HG03460 (cell line): ENCODE results near the gene HPCA.

Source experiments
- ATAC-seq: cut with Tn5 transposase; IDR thresholded peaks from one replicate; pipeline ENCODE4 v1.9.1; 2021; ENCODE audit not compliant: unreplicated experiment

The HPCA gene

GRCh38 chr1:32886004-32886827 is at the start of gene HPCA:
Gene HPCA, plus strand, starts transcription at chr1:32886491. Its CDS starts 2,408 bp downstream, at chr1:32888899.
- ATAC-seq: no peak

- ATAC-seq: no peak
Measured at GRCh38 chr1:32848354-32849063, 37.8 kb upstream of the HPCA start.

- no peak for ATAC-seq
Measured at GRCh38 chr1:32855861-32856617, 30.3 kb upstream of the HPCA start.

DNA sequence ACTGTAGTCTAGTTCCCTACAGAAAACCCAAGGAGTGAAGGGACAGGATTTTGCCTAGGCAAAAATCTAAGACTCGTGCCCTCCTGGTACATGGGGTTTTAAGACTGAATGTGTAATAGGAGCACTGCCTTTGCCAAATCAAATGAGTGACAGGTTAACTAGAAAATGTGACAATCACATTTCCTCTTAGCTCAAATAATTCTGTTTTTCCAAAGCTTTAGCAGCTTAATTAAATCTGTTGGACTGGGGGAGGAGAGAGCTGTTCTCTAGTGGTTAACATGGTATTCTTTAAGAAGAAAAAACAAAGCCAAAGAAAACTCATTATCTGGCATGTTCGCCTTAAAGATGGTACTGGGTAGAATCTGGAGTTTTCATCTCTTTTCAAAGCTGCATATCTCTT is 28.2 kb upstream of the HPCA start:
- no peak for ATAC-seq

- no peak for ATAC-seq
Measured at GRCh38 chr1:32858791-32859190, 27.5 kb upstream of the HPCA start.

- ATAC-seq: no peak
Measured at GRCh38 chr1:32859915-32860314, 26.4 kb upstream of the HPCA start.

- ATAC-seq: no peak
Measured at GRCh38 chr1:32860566-32860965, 25.7 kb upstream of the HPCA start.

DNA sequence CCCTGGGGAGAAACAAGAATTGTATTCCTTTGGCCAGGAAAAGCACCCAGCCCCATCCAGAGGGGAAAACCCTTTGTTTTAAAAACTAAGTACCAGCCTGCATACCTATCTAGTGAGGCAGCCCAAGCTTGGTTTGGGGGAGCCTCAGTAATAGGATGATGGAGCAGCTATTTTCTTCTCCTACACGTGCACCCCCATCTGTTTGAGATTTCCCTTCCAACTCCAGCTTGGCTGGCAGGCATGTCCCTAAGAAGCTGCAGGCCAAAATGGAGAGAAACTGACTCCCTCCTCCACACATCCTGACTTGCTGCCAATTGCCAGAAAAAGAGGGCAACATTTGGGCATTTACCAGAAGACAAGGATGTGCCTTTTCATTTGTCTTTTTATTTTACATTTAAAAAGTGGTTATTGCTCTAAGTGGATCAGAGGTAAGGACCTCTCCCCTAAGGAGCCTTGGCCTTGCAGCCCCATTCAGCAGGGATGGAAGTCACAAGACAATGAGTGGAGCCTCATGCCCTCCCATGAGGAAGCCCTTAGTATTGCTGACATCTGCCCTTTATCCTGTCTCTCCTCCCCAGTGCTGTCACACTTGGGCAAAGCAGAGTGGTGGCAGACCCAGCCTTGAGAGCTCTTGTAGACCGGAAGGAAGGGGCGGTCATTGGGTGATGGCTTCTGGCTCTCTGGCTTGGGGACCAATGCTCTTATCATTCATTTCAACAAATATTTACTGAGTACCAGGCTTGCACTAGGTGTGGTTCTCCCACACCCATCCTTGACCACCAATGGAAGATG is 24.2 kb upstream of the HPCA start:
- no peak for ATAC-seq

GRCh38 chr1:32863218-32863880 is 22.9 kb upstream of the HPCA start:
- no peak for ATAC-seq

DNA sequence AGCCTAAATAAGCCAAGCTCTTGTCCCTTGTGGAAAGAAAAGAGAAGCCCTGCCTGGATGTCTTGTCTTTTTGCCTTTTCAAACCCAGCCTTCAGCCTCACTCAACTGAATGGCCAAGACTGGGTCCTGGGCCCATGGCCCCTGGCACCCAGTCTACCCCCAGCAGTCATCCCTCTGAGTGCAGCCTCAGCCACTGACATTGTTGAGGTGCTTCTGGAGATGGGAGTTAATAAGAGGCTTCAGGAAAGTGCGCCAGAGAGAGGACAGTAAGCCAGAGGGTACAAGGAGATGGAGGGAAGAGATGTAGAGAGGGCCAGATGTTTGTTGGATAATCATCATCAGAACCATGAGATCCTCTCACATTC is 22.4 kb upstream of the HPCA start:
- no peak for ATAC-seq

DNA sequence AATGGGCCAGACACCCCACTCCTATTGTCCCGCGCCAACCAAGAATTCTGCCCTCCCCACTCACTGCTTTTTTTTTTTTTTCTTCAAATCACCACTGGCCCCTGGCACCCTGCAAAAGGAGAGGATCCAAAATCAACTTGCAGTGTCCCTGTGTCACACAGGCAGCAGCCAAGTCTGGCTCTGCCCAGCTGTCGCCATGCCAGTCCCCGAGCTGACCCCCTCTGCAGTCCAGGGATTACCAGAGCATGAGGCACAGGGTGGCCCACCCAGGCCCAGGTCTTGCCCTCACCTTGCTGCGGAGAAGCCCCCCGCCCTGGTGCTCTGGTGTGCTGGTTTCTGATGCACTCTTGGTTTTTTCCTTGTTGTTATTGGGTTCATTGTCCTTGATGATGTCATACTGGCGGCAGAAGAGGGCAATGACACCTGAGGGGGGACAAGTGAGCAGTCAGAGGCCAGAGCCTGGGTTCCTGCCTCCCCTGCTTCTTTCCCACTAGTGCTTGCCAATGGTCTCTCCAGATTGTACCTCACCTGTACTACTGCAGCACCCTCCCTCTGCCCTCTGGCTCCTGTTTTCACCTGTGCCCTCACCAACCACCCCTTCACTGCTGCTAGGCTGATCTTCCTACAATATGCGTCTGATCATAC is 21.8 kb upstream of the HPCA start:
- no peak for ATAC-seq

GRCh38 chr1:32865639-32866405 is 20.5 kb upstream of the HPCA start:
- no peak for ATAC-seq

GRCh38 chr1:32867151-32867550 is 19.1 kb upstream of the HPCA start:
- no peak for ATAC-seq

DNA sequence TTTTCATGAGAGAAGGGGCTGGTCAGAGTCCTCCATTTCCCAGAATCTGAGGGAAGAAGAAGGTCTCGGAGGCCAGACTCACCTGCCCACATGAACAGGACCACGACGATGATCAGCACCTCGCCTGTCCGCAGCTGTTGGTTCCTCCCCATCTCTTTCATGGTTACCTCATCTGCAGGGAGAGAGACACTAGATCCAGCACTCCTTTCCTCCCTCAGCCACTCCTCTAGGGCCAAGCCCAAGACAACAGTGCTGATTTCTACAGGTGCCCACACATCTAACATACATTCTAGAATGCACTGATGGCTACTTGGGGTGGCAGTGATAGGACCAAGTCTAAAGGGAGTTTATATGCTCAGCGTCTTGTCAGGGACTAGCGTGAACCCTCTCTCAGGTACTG is 18.6 kb upstream of the HPCA start:
- no peak for ATAC-seq

DNA sequence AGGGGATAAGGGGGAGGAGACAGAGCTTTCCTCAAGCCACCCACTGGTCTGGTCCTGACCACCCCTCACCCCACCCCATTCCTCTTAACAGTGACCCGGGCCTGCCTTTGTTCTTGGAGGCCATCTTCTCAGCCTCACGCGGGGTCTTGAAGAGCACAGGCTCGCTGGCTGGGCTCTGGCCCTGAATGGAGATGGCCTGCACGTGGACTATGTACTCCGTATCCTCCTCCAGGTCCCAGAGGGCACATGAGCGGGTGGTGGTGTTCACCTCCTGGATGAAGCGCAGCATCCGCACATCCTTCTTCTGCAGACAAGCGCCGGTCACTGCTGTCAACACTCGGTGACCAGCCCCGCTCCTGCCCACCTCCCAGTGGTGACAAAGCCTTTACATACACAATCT is 18.2 kb upstream of the HPCA start:
- no peak for ATAC-seq

GRCh38 chr1:32868806-32869455 is 17.4 kb upstream of the HPCA start:
- ATAC-seq: no peak

DNA sequence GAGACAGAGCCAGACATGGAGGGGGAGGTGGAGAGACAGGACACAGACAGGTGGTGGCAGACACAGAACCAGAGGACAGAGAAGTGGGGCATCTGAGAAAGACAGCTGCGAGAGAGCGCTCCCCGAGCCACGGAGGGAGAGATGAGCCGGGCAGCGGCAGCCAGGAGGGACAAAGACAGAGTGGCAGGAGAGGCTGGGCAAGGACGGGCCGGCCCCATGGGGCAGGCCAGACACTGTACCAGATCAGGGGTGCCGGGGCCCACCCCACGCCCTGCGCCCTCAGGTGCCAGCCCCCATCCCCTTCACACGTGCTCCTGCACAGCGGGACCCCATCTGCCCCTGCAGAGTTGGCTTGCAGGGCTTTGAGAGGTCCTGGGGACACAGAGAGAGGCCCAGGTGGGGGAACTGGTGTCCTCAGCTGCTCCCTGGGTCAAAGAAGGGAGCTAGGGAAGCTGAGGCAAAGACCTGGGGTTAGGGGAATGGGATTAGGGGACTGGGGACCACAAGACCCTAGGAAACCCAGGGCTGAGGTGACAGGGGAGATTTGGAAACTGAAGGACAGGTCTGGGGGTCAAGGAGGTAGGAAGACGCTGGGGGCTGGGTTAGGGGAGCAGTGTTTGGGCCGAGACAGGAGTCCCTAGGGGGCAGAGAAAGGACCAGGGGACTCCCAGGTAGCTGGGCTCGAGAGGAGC is 16.2 kb upstream of the HPCA start:
- no peak for ATAC-seq
